ENCODE measurements around the gene GNB1L. TPM values are rescaled to one million over a fixed set of nuclear protein-coding genes. Genes with fewer than 3 reads are reported as not detected.
"Not testable (repeated sequence)": the region's sequence is repeated elsewhere in the genome, so short reads cannot be mapped to it uniquely, and the experiment has no call there.

Gene GNB1L
- total RNA-seq, 1 experiment from 2014 or later, result 38.2 TPM

- not testable (repeated sequence) for H3K4me3 ChIP-seq (ENCODE audit: insufficient read depth, low read depth, low read length); H3K36me3 ChIP-seq (replicated peaks; ENCODE audit: control insufficient read depth, insufficient read depth, low read length); H3K27me3 ChIP-seq (ENCODE audit: control insufficient read depth, insufficient read depth, low read length); DNase-seq
These were observed 28.8 kb upstream of the GNB1L start for GRCh38 chr22:19883446-19883845.

- peak; percentile 56 for DNase-seq
- no peak overlapping the region for H3K4me3 ChIP-seq (ENCODE audit: insufficient read depth, low read depth, low read length)
These were observed 28.0 kb upstream of the GNB1L start for GRCh38 chr22:19882446-19883381.

GRCh38 chr22:19880786-19881569 lies 26.3 kb upstream of the GNB1L start:
- peak; percentile 96 for DNase-seq
- no peaks in the 10 kb centered on the region for H3K36me3 ChIP-seq (replicated peaks; ENCODE audit: control insufficient read depth, insufficient read depth, low read length)
- H3K27me3 ChIP-seq (ENCODE audit: control insufficient read depth, insufficient read depth, low read length), result no peaks in the 10 kb centered on the region
- H3K4me3 ChIP-seq (ENCODE audit: insufficient read depth, low read depth, low read length), result no peak overlapping the region; the same call in 1 of the 2 replicates

More at GRCh38 chr22:19882446-19883381, 28.0 kb upstream of the GNB1L start:
- no peaks in the 10 kb centered on the region for H3K27me3 ChIP-seq (ENCODE audit: control insufficient read depth, insufficient read depth, low read length)
- no peaks in the 10 kb centered on the region for H3K36me3 ChIP-seq (replicated peaks; ENCODE audit: control insufficient read depth, insufficient read depth, low read length)

GRCh38 chr22:19879992-19880785 lies 25.5 kb upstream of the GNB1L start:
- no peak overlapping the region; the same call in 1 of the 2 replicates for H3K4me3 ChIP-seq (ENCODE audit: insufficient read depth, low read depth, low read length)

GRCh38 chr22:19879643-19879991 lies 24.9 kb upstream of the GNB1L start:
- DNase-seq, result peak; percentile 70
- Histone ChIP-seq H3K4me3 (ENCODE audit: insufficient read depth, low read depth, low read length) (no peak overlapping the region), H3K27me3 (ENCODE audit: control insufficient read depth, insufficient read depth, low read length) (no peaks in the 10 kb centered on the region), H3K36me3 (replicated peaks; ENCODE audit: control insufficient read depth, insufficient read depth, low read length) (no peaks in the 10 kb centered on the region)

More at GRCh38 chr22:19879992-19880785, 25.5 kb upstream of the GNB1L start:
- Histone ChIP-seq H3K27me3 (ENCODE audit: control insufficient read depth, insufficient read depth, low read length) (no peaks in the 10 kb centered on the region), H3K36me3 (replicated peaks; ENCODE audit: control insufficient read depth, insufficient read depth, low read length) (no peaks in the 10 kb centered on the region)
- peak; percentile 72 for DNase-seq

- Histone ChIP-seq H3K36me3 (replicated peaks; ENCODE audit: control insufficient read depth, insufficient read depth, low read length) (no peaks in the 10 kb centered on the region), H3K4me3 (ENCODE audit: insufficient read depth, low read depth, low read length) (no peak overlapping the region), H3K27me3 (ENCODE audit: control insufficient read depth, insufficient read depth, low read length) (no peaks in the 10 kb centered on the region)
- peak; percentile 69 for DNase-seq
These were observed 24.5 kb upstream of the GNB1L start for GRCh38 chr22:19879246-19879570.

- peak; percentile 45 for DNase-seq
- H3K4me3 ChIP-seq (ENCODE audit: insufficient read depth, low read depth, low read length), result no peak overlapping the region
- no peaks in the 10 kb centered on the region for H3K36me3 ChIP-seq (replicated peaks; ENCODE audit: control insufficient read depth, insufficient read depth, low read length)
- H3K27me3 ChIP-seq (ENCODE audit: control insufficient read depth, insufficient read depth, low read length), result no peaks in the 10 kb centered on the region
These were observed 24.0 kb upstream of the GNB1L start for GRCh38 chr22:19878461-19879245.

- H3K4me3 ChIP-seq (ENCODE audit: insufficient read depth, low read depth, low read length), result no peak overlapping the region
- H3K27me3 ChIP-seq (ENCODE audit: control insufficient read depth, insufficient read depth, low read length), result no peaks in the 10 kb centered on the region
- DNase-seq, result peak; percentile 53
These were observed 23.1 kb upstream of the GNB1L start for GRCh38 chr22:19877626-19878339.

GRCh38 chr22:19876941-19877625 lies 22.4 kb upstream of the GNB1L start:
- H3K4me3 ChIP-seq (ENCODE audit: insufficient read depth, low read depth, low read length), result no peak overlapping the region

More at GRCh38 chr22:19877626-19878339, 23.1 kb upstream of the GNB1L start:
- no peaks in the 10 kb centered on the region for H3K36me3 ChIP-seq (replicated peaks; ENCODE audit: control insufficient read depth, insufficient read depth, low read length)

GRCh38 chr22:19876314-19876940 lies 21.8 kb upstream of the GNB1L start:
- peak; percentile 62 for DNase-seq
- no peaks in the 10 kb centered on the region for H3K27me3 ChIP-seq (ENCODE audit: control insufficient read depth, insufficient read depth, low read length)
- no peak overlapping the region for H3K4me3 ChIP-seq (ENCODE audit: insufficient read depth, low read depth, low read length)
- H3K36me3 ChIP-seq (replicated peaks; ENCODE audit: control insufficient read depth, insufficient read depth, low read length), result no peaks in the 10 kb centered on the region

More at GRCh38 chr22:19876941-19877625, 22.4 kb upstream of the GNB1L start:
- no peak for DNase-seq
- H3K27me3 ChIP-seq (ENCODE audit: control insufficient read depth, insufficient read depth, low read length), result no peaks in the 10 kb centered on the region
- no peaks in the 10 kb centered on the region for H3K36me3 ChIP-seq (replicated peaks; ENCODE audit: control insufficient read depth, insufficient read depth, low read length)

GRCh38 chr22:19875531-19876313 lies 21.0 kb upstream of the GNB1L start:
- no peak overlapping the region for H3K4me3 ChIP-seq (ENCODE audit: insufficient read depth, low read depth, low read length)
- DNase-seq, result peak; percentile 50
- H3K27me3 ChIP-seq (ENCODE audit: control insufficient read depth, insufficient read depth, low read length), result no peaks in the 10 kb centered on the region
- no peaks in the 10 kb centered on the region for H3K36me3 ChIP-seq (replicated peaks; ENCODE audit: control insufficient read depth, insufficient read depth, low read length)

GRCh38 chr22:19875061-19875530 lies 20.4 kb upstream of the GNB1L start:
- H3K4me3 ChIP-seq (ENCODE audit: insufficient read depth, low read depth, low read length), result no peak overlapping the region
- H3K27me3 ChIP-seq (ENCODE audit: control insufficient read depth, insufficient read depth, low read length), result no peaks in the 10 kb centered on the region
- DNase-seq, result no peak
- no peaks in the 10 kb centered on the region for H3K36me3 ChIP-seq (replicated peaks; ENCODE audit: control insufficient read depth, insufficient read depth, low read length)
